Measurements from ENCODE around the gene NCOA5.
A peak's percentile ranks its signal among the peaks of the same experiment; 100 is the strongest.

NCOA5 gene

GRCh38 chr20:46089417-46090388, at the start of gene NCOA5 (continued):
- peak; percentile 64; the same call in 1 of the 2 replicates for TF ChIP-seq KLF8 (tag by site-specific recombination; IDR thresholded peaks at IDR 0.05)
- no peak for TF ChIP-seq ZNF274 (IDR thresholded peaks at IDR 0.05; ENCODE audit: low read length)
- peak; percentile 40; the same call in 1 of the 2 replicates for TF ChIP-seq ZNF274 (tag by site-specific recombination; IDR thresholded peaks at IDR 0.05; ENCODE audit: borderline replicate concordance)
- peak; percentile 96 for TF ChIP-seq ZNF561 (tag by site-specific recombination; IDR thresholded peaks at IDR 0.05; ENCODE audit: borderline replicate concordance)
- peak; percentile 75 for TF ChIP-seq KLF10 (tag by site-specific recombination; IDR thresholded peaks at IDR 0.05)
- TF ChIP-seq ZNF391 (tag by site-specific recombination; IDR thresholded peaks at IDR 0.05; ENCODE audit: borderline replicate concordance, low read depth): peak; percentile 24; the same call in 1 of the 2 replicates
- TF ChIP-seq ZBTB20 (tag by site-specific recombination; IDR thresholded peaks at IDR 0.05): peak; percentile 83
- TF ChIP-seq ZNF138 (tag by site-specific recombination; IDR thresholded peaks at IDR 0.05; ENCODE audit: borderline replicate concordance): no peak
- 0 out of 2 replicates have a peak, but pooled peaks have one; percentile 29 for TF ChIP-seq ZNF37A (tag by site-specific recombination; IDR thresholded peaks at IDR 0.05)
- peak; percentile 79 for TF ChIP-seq HIC1 (tag by site-specific recombination; IDR thresholded peaks at IDR 0.05)
- peak; percentile 31 for TF ChIP-seq KLF16 (tag by site-specific recombination; IDR thresholded peaks at IDR 0.05)
- TF ChIP-seq ZNF658 (tag by site-specific recombination; IDR thresholded peaks at IDR 0.05): no peak
- peak; percentile 42; the same call in 1 of the 2 replicates for TF ChIP-seq ZNF10 (tag by site-specific recombination; IDR thresholded peaks at IDR 0.05)
- no peak for TF ChIP-seq ZXDB (tag by site-specific recombination; IDR thresholded peaks at IDR 0.05)
- peak; percentile 15; the same call in 1 of the 2 replicates for TF ChIP-seq ZNF146 (tag by site-specific recombination; IDR thresholded peaks at IDR 0.05)
- peak; percentile 62; the same call in 1 of the 2 replicates for TF ChIP-seq EGR2 (tag by site-specific recombination; IDR thresholded peaks at IDR 0.05; ENCODE audit: low read depth)
- 0 out of 2 replicates have a peak, but pooled peaks have one; percentile 9 for TF ChIP-seq ZNF2 (tag by site-specific recombination; IDR thresholded peaks at IDR 0.05)
- TF ChIP-seq ZNF76 (tag by site-specific recombination; IDR thresholded peaks at IDR 0.05; ENCODE audit: borderline replicate concordance, low read depth): peak; percentile 70

DNA sequence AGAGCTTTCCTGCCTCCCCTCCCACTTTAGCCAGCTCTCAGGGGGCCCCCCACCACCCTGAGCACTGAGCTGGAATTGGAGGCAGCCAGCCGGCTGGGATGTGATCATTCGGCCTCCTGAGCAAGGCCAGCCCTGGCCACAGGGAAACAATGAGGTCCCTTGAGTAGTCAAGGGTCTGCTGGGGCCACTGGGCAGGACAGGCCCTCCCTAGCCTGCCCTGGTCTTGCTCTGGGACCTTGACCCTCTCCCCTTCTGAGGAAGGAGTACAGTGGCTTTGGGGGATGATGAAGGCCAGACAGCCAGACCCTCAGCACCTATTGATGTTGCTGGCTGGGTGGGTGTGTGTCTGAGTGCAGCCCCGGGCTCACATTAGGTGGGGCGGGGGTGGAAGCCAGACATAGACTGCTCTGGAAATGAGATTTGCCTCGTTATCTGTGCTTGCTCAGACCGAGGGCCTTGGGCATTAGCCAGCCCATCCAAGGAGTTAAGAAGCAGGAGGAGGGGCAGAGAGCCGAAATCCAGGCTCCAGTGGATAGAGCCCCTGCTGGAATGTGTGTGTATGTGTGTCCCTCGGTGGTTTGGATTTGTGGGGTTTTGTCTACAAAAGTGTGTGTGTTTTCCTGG, 49.6 kb upstream of the NCOA5 start:
- ChIA-PET POLR2A (no interaction called here), CTCF (interaction anchor here (0.6 to 0.7 kb wide), 2 partner anchors 23 to 160 kb away, joined by 3 to 6 read pairs; no protein-coding TSS in a partner anchor)
- H3K27ac ChIP-seq (ENCODE audit: extremely low read depth, low read depth, low read length): no peak overlapping the region
- no peak overlapping the region for H3K4me3 ChIP-seq (ENCODE audit: low read depth, low read length)
- H3K36me3 ChIP-seq (ENCODE audit: control insufficient read depth in 2 of 2, insufficient read depth in 1 of 2, low read length in 2 of 2): no peaks in the 10 kb centered on the region
- no peaks in the 10 kb centered on the region for H3K4me1 ChIP-seq (ENCODE audit: control insufficient read depth, insufficient read depth, low read length)
- no peaks in the 10 kb centered on the region for H3K9me3 ChIP-seq (ENCODE audit: control insufficient read depth, insufficient read depth, low read depth, low read length)
- TF ChIP-seq GLIS2 (tag by site-specific recombination; IDR thresholded peaks at IDR 0.05) (0 out of 2 replicates have a peak, but pooled peaks have one; percentile 20), ZNF280C (tag by site-specific recombination; IDR thresholded peaks at IDR 0.05) (no peak)

Measured in HEK293 (cell line).